ENCODE data around the gene GRID2IP.
"Not testable (repeated sequence)": the region's sequence is repeated elsewhere in the genome, so short reads cannot be mapped to it uniquely, and the experiment has no call there.

The GRID2IP gene

DNA sequence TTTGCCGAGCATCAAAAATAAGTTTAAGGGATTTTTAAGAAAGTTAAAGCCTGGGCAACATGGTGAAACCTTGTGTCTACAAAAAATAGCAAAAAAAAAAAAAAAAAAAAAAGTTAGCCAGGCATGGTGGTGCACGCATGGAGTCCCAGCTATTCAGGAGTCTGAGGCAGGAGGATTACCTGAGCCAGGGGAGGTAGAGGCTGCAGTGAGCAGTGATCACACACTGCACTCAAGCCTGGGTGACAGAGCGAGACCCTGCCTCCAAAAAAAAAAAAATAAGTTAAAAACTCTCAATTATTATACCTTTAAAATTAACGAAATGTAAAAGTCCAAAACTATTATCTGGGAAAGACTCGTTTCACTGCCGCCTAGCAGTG lies 68.5 kb downstream of the GRID2IP start:
- no peak for DNase-seq

DNA sequence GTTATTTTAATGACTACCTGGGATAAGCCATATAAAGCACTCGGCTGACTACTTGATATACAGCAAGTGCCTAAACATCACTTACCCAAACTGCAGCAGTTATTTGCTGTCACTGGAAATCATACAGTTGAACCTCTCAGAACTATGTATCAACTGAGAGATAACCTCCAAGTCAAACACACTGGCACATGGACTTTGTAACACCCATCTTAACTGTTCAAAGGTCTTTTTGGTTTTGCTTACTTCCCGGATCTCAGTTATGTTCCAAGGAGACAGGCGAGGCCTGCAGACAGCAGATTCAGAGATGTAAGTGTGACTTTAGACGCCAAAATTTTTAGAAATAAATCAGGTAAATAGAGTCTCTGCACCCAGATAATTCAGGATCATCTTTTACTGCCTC lies 69.0 kb downstream of the GRID2IP start:
- no peak for DNase-seq

DNA sequence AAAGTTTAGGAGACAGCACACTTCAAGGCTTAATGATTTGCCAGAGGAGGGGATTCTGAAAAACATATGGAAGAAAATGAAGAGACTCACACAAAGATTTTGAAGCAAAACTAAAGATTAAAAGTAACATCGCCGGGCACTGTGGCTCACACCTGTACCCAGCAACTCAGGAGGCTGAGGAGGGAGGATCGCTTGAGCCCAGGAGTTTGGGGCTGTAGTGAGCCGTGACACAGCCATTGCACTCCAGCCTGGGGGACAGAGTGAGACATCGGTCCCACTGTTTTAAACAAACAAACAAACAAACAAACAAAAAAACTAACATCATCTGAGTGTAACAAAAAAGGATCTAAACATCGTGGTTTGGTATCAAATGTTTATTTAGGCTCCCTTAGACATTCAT lies 69.8 kb downstream of the GRID2IP start:
- DNase-seq, result no peak

DNA sequence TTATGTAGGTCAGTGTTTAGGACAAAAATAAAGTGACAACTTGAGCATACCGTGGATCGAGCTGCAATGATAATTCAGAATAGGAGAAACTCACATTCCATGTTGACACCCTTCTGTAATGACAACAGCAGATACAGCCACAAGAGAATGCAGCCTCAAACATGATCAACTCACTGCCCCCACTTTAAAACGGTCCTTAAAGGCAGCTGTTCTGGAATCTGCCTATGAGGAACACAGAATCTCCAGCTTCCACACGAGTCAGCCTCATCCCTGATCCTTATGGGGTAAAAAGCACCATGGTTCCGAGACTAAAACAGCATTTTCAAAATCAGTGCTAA lies 71.0 kb downstream of the GRID2IP start:
- no peak for DNase-seq

DNA sequence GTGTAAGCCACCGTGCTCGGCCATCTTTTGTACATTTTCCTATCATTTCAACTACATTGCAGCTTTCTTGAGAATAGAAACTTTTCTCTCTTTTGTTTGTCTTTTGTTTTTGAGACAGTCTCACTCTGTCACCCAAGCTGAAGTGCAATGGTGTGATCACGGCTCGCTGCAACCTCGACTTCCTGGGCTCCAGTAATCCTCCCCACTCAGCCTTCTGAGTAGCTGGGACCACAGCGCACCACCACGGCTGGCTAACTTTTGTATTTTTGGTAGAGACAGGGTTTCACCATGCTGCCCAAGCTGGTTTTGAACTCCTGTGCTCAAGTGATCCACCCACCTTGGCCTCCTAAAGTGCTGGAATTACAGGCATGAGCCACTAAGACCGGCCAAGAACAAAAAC lies 72.2 kb downstream of the GRID2IP start:
- DNase-seq, result no peak

DNA sequence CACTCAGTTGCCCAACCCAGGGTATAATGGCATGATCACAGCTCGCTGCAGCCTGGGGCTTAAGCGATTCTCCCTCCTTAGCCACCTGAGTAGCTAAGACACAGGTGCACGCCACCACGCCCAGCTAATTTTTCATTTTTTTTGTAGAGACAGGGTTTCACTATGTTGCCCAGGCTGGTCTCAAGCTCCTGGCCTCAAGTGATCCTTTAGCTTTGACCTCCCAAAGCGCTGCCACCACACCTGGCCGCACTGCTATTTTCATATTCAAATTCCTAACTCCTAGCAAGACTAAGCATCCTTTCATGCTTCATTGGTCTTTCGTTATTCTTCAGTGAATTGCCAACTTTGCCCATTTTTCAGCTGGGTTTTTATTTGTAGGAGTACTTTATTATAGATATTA lies 73.1 kb downstream of the GRID2IP start:
- DNase-seq, result no peak

DNA sequence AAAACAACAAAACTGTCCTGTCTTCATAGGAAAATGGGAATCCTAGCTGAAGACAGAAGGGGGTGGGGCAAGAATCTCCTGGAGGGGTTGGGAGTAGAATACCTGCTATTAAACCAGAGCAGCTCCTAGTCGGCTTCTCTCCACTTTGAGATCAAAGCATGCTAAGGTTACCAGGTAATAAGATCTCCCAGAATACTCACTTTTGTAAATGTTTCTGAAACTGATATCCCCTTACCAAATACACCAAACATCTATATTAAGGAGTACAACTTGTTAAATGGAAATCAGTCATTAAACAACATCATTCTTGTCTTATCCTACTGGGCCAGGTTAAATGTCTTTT lies 74.0 kb downstream of the GRID2IP start:
- no peak for DNase-seq

DNA sequence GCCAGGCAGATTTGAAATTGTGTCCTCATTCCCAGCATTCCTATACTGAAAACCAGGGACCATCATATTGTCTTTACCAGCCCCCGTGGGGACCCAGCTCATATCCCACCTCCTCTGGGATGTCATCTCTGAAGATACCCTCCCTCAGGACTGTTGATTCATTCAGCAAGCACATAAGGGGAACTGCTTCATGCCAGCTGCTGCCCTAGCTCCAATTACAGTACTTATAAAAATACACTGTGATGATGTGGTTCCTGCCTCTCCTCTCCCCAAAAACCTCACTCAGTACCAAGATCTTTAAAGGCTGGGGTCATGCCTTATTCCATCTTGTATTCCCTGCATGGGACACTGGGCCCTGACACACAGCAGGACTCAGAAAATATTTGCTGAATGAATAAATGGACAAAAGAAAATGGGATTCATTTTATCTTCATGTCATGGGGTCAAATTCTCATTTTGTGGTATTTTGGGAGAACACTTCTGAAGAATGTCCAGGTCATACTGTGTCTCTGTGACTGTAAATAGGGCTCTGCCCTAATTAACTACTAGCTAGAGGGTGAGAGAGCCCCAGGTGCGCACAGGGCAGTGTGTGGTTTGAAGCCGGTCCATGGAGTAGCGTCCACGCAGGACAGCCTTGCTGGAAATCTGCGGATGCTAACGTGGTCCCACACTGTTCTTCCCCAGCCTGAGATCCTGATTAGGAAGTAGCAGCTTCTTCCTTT lies 74.5 kb downstream of the GRID2IP start:
- DNase-seq, result no peak

DNA sequence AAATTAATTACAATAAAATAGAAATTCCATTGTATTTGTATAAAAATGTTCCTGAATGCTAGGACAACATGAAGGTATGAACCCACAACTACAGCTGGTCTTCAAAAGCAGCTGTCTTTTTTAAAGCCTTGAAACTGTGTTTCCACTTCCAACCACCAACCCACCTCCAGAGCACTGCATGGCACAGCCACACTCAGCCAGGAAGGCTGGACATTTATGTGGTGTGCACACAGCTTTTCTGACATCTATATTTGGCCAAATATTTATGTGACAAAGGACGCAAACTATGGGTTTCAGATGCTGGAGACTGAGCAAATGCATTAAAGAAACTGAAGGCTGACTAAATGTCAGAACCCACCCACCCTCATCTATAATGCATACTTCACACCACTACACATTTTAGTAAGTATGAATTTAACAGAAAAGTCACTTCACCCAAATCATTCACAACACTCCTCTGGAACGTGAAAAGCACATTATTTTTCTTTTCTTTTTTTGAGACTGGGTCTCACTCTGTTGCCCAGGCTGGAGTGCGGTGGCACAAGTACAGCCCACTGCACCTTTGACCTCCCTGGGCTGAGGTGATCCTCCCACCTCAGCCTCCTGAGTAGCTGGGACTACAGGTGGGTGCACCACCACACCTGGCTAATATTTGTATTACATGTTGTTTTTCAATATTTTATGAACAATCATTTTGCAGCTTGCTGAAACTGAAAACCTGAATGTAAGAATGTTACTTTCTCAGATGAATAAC lies 75.7 kb downstream of the GRID2IP start:
- DNase-seq, result no peak

DNA sequence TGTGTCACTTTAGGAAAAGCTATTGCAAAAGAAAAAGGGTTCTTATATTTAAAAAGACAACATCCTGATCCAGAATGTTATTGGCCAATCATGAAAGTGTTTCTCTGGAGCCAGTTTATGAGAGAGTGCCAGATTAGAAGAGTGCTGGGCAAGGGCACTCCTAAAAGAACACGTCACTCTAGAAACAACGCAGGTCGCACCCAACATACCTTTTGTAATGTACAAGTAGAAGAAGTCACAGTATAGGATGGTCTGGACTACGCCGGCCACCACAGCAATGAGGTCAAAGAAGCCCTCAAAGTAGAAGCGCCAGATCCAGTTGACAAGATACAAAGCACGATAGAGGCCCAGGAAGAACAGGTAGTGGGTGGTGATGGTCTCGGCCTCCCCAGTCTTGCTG lies 85.4 kb downstream of the GRID2IP start:
- no peak for DNase-seq

DNA sequence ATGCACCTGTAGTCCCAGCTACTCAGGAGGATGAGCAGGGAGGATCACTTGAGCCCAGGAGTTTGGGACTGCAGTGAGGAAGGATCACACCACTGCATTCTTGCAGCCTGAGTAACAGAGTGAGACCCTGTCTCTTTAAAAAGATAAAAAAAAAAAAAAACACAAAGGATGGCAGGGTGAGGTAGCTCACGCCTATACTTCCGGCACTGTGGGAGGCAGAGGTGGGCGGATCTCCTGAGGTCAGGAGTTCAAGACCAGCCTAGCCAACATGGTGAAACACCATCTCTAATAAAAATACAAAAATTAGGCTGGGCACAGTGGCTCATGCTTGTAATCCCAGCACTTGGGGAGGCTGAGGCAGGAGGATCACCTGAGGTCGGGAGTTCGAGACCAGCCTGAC lies 87.7 kb downstream of the GRID2IP start:
- not testable (repeated sequence) for DNase-seq

DNA sequence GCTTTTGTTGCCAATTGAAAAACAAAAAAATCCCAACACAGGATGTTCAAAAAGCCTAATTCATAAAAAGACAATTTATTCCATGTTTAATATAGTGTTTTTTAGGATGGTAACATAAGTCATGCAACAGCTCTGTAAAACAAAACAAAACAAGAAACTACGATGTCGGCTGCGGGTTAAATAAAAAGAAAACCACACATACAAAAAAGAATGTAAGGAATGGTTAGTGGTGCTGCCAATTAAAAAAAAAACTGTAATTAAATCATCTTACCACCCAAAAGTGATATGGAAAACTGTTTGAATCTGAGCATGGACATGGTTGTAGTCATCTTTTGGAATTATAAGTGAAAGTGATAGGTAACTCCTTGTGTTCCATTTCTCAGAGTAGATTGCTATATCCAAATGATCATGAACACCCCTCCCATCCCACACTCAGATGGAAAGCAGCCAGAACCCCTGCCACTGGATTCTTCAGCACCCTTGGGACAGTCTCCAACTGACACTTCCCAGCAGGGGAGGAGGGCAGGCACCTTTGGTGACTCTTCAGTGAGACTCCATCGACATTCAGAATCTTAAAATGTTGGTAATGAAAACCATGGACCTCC lies 89.2 kb downstream of the GRID2IP start:
- DNase-seq, result no peak

DNA sequence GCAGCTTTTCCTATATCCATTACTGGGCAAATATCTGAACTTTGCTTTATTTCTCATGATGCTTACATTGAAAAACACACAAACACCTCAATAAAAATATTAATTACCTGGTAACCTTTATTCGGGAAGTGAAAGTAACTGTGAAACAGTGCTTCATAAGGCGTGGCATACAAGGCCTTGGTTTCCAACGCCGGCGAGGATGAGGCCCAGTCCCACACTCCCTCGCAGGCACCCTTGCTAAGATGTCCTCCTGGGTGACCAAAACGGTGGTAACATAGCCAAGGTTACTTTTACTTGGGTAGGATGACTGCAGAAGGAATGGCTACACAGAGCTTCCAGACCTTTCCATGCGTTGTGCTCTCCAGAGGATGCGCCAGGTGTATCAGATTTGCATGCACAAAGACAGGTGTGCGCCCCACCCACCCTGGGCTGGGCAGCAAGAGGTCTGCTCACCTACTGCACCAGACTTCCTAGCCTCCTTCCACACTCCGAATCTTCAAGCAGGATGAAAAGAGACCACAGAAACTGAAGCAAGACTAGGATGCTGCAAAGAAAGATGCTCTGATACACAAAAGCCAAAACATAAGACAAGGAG lies 90.2 kb downstream of the GRID2IP start:
- no peak for DNase-seq

DNA sequence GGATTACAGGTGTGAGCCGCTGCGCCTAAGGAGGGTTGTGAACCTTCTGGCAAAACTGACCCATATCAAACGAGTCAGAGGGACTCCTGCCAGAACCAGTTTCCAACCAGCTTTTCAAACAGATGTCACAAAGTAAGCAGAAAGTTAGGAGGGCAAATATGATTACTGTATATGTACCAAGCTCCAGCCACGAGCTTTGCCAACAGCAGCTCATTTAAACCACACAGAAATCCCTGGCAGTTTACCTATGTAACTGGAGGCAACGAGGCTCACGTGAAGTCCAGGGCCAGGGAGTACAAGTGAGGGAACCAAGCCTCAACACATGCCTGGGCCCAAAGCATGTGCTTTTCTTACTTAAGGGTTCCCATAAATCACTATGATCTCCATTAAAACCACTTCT lies 91.0 kb downstream of the GRID2IP start:
- DNase-seq, result no peak

DNA sequence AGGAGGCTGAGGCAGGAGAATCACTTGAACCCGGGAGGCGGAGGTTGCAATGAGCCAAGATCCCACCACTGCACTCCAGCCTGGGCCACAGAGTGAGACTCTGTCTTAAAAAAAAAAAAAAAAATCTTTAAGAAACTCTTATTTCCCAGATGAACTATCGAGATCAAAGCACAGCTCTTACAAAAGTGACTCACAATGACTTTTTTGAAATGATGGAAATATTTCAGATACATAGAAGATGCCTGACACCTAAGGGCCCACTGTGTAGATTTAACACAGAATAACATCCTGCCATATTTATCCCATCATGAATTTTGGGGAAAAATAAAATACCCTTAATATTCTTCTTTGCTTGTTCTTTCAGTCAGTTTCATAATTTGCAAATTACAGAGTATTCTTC lies 92.6 kb downstream of the GRID2IP start:
- not testable (repeated sequence) for DNase-seq

DNA sequence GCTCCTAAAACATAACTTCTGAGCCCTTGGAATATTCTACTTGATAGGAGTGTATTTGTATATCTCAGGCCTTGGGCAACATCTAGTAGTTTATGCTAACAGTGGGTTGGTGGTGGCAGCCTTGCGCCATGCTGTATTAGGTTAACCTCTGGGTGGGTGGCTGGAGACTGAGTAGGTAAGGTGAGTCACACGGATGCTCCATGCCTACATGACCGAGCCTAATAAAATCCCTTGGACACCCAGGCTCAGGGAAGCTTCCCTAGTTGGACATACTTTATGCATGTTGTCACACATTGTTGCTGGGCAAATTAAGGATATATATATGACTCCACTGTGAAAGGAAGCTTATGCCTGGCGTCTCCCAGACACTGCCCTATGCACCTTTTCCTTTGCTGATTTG lies 97.5 kb downstream of the GRID2IP start:
- peak; percentile 80 for DNase-seq

DNA sequence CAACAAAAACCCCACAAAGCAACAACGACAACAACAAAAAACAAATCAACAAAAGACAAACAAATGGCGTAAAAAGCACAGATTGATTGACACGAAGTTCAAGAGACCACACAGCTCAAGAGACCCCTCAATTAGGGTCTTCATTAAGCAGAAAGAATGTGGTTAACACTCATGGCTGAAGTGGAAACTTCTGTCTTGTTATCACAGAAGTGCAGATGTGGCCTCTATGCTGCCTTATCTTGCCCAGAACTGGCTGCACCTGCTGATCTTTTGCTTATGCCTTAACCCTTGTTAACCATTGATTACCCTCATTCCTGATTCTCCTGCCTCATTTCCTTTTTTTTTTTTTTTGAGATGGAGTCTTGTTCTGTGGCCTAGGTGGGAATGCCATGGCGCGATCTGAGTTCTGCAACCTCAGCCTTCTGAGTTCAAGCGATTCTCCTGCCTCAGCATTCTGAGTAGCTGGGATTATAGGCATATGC lies 100.0 kb downstream of the GRID2IP start:
- DNase-seq, result no peak

DNA sequence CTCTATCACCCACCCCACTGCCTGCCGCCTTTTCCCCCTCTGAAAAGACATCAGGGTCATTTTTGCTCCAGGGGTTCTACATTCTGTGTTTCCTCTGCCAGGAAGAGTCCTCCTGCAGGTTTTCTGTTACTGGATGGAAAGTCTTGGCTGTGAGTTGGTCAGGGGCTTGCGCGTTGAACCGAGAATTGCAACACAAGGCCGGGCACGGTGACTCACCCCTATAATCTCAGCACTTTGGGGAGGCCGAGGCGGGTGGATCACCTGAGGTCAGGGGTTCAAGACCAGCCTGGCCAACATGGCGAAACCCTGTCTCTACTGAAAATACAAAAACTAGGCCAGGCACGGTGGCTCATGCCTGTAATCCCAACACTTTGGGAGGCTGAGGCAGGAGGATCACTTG lies 100.7 kb downstream of the GRID2IP start:
- not testable (repeated sequence) for DNase-seq

DNA sequence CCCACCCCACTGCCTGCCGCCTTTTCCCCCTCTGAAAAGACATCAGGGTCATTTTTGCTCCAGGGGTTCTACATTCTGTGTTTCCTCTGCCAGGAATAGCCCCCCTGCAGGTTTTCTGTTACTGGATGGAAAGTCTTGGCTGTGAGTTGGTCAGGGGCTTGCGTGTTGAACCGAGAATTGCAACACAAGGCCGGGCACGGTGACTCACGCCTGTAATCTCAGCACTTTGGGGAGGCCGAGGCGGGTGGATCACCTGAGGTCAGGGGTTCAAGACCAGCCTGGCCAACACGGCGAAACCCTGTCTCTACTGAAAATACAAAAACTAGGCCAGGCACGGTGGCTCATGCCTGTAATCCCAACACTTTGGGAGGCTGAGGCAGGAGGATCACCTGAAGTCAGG lies 101.4 kb downstream of the GRID2IP start:
- not testable (repeated sequence) for DNase-seq

DNA sequence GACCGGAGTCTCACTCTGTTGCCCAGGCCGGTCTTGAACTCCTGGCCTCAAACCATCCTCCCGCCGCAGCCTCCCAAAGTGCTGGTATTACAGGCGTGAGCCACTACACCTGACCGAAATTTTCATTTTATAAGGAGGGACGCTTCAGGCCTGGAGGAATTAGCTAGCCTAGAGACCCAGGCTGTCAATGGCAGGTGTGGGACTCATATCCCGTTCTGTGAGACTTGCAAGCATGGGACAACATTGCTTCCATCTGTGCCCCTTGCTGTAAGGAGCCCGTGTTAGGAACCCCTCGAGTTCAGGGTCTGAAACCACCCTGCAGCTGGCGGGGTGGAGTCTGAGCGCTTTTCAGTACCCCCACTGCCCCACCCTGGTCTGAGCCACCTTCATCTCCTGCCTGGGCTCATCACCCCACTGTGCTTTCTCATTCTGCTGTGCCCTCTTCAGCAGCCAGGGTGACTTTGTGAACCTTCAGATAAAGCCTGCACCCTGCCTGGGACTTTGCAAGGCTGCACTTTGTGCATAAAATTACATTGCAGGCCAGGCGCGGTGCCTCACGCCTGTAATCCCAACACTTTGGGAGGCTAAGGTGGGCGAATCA lies 102.2 kb downstream of the GRID2IP start:
- no peak for DNase-seq

DNA sequence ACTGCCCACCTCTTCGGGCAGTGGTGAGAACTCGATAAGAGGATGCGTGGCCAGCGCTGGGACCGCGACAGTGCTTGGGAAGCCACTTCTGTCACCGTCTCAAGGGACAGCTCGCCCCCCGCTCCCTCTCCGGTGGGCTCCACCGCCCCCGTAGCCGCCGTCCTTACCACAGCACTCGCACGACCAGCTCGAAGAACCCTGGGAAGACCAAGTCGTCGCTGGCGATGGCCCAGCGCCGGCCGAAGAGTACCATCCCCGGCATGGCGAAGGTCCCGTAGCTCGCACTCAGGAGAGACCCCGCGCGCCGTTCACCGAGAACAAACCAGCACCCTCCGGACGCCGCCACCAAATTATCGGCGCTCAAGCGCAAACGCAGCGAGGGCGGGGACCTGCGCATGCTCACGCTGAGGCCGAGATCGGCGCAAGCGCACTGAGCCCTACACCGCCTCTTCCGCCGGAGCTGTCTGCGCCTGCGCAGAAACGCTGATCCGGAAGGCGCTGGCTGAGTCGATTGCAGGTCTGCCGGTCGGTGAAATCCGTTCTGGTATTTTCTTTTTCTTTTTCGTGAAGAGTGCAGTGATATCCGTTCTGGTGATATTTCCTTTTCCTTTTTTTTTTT lies 103.6 kb downstream of the GRID2IP start, which contains the start of gene DAGLB:
DAGLB (minus strand) TSS at position 374 of the 619 bp plus-strand sequence; CDS start at position 262, 112 bp downstream.
- DNase-seq, result peak; percentile 81
